Caco-2 (cell line): Measurements from ENCODE around the gene MMP17. TPM values are rescaled to one million over a fixed set of nuclear protein-coding genes. Genes with fewer than 3 reads are reported as not detected.
A peak's percentile ranks its signal among the peaks of the same experiment; 100 is the strongest.

Experiments used
- BruUV-seq: library from RNA; stranded (reverse); fragments of 400-500 nt; replicated peaks from 2 replicates; lab custom pipeline; 2021; lab: Mats Ljungman, UMichigan
- CTCF ChIA-PET: fragments of 300-600 bp; sonication (Branson Sonifier 250); formaldehyde crosslinking; loops from one replicate; lab custom pipeline; 2022; ENCODE audit warnings: antibody characterized with exemption; lab: Charles Lee
- POLR2A ChIA-PET: fragments of 300-600 bp; sonication (Branson Sonifier 250); formaldehyde crosslinking; loops from one replicate; lab custom pipeline; 2022; ENCODE audit warnings: antibody characterized with exemption; lab: Charles Lee
- DNase-seq, 2 experiments: peaks; one replicate each; pipeline versions ENCODE4 v3.0.0 to v3.0.0-alpha.2; 2020 to 2022
- H3K27me3 ChIP-seq: replicated peaks from 2 replicates; pipeline ENCODE4 v1.6.0; 2011; ENCODE audit warnings: low read length; ENCODE audit not compliant: control insufficient read depth, insufficient read depth
- H3K36me3 ChIP-seq: 2 replicates; pipeline ENCODE4 v1.5.1; 2011; ENCODE audit warnings: low read length; ENCODE audit not compliant: control insufficient read depth, insufficient read depth
- H3K4me1 ChIP-seq: fragments of 250-450 bp; sonication (Bioruptor Pico); 2 replicates; pipeline ENCODE4 v1.5.1; 2020; ENCODE audit warnings: mild to moderate bottlenecking
- H3K4me3 ChIP-seq: 2 replicates; pipeline ENCODE4 v1.5.1; 2011; ENCODE audit warnings: low read depth, mild to moderate bottlenecking, control low read depth, low read length
- H3K9me3 ChIP-seq: fragments of 250-450 bp; sonication (Bioruptor Pico); 2 replicates; pipeline ENCODE4 v1.5.1; 2020; ENCODE audit warnings: mild to moderate bottlenecking, moderate library complexity
- H3K27ac Mint-ChIP-seq: one replicate; pipeline ENCODE4 v1.8.0; 2022; ENCODE audit warnings: mixed read lengths; ENCODE audit not compliant: unreplicated experiment
- H3K27me3 Mint-ChIP-seq: one replicate; pipeline ENCODE4 v1.8.0; 2022; ENCODE audit warnings: mixed read lengths; ENCODE audit not compliant: insufficient read depth, unreplicated experiment
- H3K36me3 Mint-ChIP-seq: one replicate; pipeline ENCODE4 v1.8.0; 2022; ENCODE audit warnings: mild to moderate bottlenecking, mixed read lengths; ENCODE audit not compliant: insufficient read depth, unreplicated experiment
- H3K4me1 Mint-ChIP-seq: one replicate; pipeline ENCODE4 v1.8.0; 2022; ENCODE audit warnings: low read depth, mixed read lengths; ENCODE audit not compliant: unreplicated experiment
- H3K4me3 Mint-ChIP-seq: one replicate; pipeline ENCODE4 v1.8.0; 2022; ENCODE audit warnings: mild to moderate bottlenecking, moderate library complexity, mixed read lengths; ENCODE audit not compliant: unreplicated experiment
- H3K9me3 Mint-ChIP-seq: one replicate; pipeline ENCODE4 v1.8.0; 2022; ENCODE audit warnings: mixed read lengths; ENCODE audit not compliant: unreplicated experiment
- intact Hi-C: fragments of 100-400 bp; cut with micrococcal nuclease; formaldehyde crosslinking; loops from one replicate; pipeline ENCODE4 v1.10.0; 2022; ENCODE audit not compliant: unreplicated experiment
- total RNA-seq: library from RNA; stranded (reverse); gene quantifications from 2 replicates; pipeline ENCODE4 v1.2.3, GENCODE V29; 2022
- TF ChIP-seq, protein P1 (sequence below), 2 experiments: fragments of 200-600 bp in 1 of 2; IDR thresholded peaks; 1 replicate in 1 of 2; 2 replicates in 1 of 2; pipeline versions ENCODE4 v1.5.1 to v1.8.0; 2011 to 2022; ENCODE audit warnings: antibody characterized with exemption in 1 of 2, control low read depth in 1 of 2, inconsistent platforms in 1 of 2, low read depth in 1 of 2, low read length in 1 of 2, mild to moderate bottlenecking in 1 of 2, moderate library complexity in 1 of 2; ENCODE audit not compliant: insufficient read depth in 1 of 2, severe bottlenecking in 1 of 2, unreplicated experiment in 1 of 2

MMP17 gene
- total RNA-seq, 1 experiment from 2014 or later: 4.6 TPM

GRCh38 chr12:131796411-131796736, 31.8 kb upstream of the MMP17 start:
- Histone ChIP-seq H3K4me3 (no peak overlapping the region), H3K36me3 (peaks cover 2% of the 10 kb centered on the region; the same call in 1 of the 2 replicates), H3K4me1 (peaks cover 15% of the 10 kb centered on the region), H3K9me3 (no peaks in the 10 kb centered on the region), H3K27me3 (no peaks in the 10 kb centered on the region)
- no peak for DNase-seq
- TF ChIP-seq, protein P1, sequence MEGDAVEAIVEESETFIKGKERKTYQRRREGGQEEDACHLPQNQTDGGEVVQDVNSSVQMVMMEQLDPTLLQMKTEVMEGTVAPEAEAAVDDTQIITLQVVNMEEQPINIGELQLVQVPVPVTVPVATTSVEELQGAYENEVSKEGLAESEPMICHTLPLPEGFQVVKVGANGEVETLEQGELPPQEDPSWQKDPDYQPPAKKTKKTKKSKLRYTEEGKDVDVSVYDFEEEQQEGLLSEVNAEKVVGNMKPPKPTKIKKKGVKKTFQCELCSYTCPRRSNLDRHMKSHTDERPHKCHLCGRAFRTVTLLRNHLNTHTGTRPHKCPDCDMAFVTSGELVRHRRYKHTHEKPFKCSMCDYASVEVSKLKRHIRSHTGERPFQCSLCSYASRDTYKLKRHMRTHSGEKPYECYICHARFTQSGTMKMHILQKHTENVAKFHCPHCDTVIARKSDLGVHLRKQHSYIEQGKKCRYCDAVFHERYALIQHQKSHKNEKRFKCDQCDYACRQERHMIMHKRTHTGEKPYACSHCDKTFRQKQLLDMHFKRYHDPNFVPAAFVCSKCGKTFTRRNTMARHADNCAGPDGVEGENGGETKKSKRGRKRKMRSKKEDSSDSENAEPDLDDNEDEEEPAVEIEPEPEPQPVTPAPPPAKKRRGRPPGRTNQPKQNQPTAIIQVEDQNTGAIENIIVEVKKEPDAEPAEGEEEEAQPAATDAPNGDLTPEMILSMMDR (IDR thresholded peaks at IDR 0.05; ENCODE audit: insufficient read depth in 1 of 2, low read depth in 1 of 2, low read length in 1 of 2, severe bottlenecking in 1 of 2, unreplicated experiment in 1 of 2): no peak
- intact Hi-C loops: loop anchor here (2.0 kb wide), 1 partner anchor 34 kb away; no protein-coding TSS in a partner anchor
- Mint-ChIP-seq H3K9me3 (no peaks in the 10 kb centered on the region), H3K4me3 (peak overlapping the region; percentile 32), H3K27ac (peak overlapping the region; percentile 55), H3K36me3 (peaks cover 39% of the 10 kb centered on the region), H3K4me1 (peaks cover 7% of the 10 kb centered on the region), H3K27me3 (no peaks in the 10 kb centered on the region)
- no TSS peak for BruUV-seq
- ChIA-PET POLR2A (no interaction called here), CTCF (interaction anchor here (2.9 kb wide), 1 partner anchor 34 kb away, joined by 11 read pairs; no protein-coding TSS in a partner anchor)

DNA sequence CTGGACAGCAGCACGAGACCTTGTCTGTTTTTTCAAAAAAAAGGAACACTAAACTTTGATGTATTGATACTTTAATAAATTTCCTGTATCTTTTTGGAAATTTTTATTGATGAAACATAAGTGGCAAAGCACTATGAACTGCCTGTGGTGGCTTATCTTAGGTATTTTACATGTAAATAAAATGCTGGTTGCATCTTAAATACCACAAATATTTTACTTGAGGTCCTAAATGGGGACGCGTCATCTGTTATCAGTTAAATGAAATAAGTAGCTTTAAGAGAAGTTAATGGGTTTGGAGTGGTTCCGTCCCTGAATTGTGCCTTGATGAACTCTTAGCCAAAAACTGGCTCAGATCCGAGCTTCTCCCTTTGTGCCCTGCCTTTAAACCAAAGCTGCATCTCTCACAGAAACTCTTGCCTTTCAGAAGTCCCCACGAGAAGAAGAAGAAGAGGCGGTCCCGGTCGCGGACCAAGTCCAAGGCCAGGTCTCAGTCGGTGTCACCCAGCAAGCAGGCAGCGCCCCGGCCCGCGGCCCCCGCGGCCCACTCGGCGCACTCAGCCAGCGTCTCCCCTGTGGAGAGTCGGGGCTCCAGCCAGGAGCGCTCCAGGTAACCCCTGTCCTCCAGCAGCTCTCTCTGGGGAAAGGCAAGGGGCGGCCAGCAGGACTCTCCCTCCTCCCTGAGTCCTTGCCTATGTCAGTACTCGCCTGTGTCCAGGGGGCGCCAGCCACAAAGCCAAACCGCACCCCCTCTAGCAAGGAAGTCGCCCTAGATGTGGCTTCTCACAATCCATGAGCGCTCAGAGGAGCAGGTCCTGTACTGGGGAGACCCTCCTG, 31.2 kb upstream of the MMP17 start:
- peaks cover 2% of the 10 kb centered on the region; the same call in 1 of the 2 replicates for H3K36me3 ChIP-seq
- TF ChIP-seq, protein P1 (IDR thresholded peaks at IDR 0.05; ENCODE audit: insufficient read depth in 1 of 2, low read depth in 1 of 2, low read length in 1 of 2, severe bottlenecking in 1 of 2, unreplicated experiment in 1 of 2): peak in 1 of 2 experiments; percentile 14
- no peaks in the 10 kb centered on the region for H3K9me3 ChIP-seq
- H3K4me3 ChIP-seq: no peak overlapping the region
- BruUV-seq: no TSS peak
- Mint-ChIP-seq H3K27me3 (no peaks in the 10 kb centered on the region), H3K4me3 (no peak overlapping the region), H3K36me3 (peaks cover 35% of the 10 kb centered on the region), H3K9me3 (no peaks in the 10 kb centered on the region), H3K4me1 (peaks cover 7% of the 10 kb centered on the region), H3K27ac (no peak overlapping the region)
- POLR2A ChIA-PET: no interaction called here
- intact Hi-C loops: loop anchor here (2.0 kb wide), 1 partner anchor 34 kb away; no protein-coding TSS in a partner anchor
- DNase-seq: peak in 1 of 2 experiments; percentile 28
- H3K4me1 ChIP-seq: peaks cover 15% of the 10 kb centered on the region
- CTCF ChIA-PET: interaction anchor here (2.9 kb wide), 1 partner anchor 34 kb away, joined by 11 read pairs; no protein-coding TSS in a partner anchor
- H3K27me3 ChIP-seq: no peaks in the 10 kb centered on the region

DNA sequence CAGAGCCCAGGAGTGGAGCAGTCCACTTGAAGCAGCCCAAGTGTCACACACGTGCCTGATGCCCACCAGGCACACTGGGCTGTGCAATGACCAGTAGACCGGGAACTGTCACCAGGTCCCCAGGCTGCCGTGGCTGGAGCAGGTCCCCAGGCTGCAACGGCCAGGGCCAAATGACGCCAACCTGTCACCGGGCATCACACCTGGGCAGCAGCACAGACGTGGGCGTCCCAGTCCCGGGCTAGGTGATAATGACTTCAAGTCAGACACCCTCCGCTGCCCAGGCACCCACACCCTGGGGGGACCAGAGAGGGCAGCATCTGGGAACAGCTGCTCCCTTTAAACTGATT, 30.6 kb upstream of the MMP17 start:
- Mint-ChIP-seq H3K4me3 (no peak overlapping the region), H3K4me1 (peaks cover 7% of the 10 kb centered on the region), H3K36me3 (peaks cover 35% of the 10 kb centered on the region), H3K9me3 (no peaks in the 10 kb centered on the region), H3K27ac (no peak overlapping the region), H3K27me3 (no peaks in the 10 kb centered on the region)
- Histone ChIP-seq H3K9me3 (no peaks in the 10 kb centered on the region), H3K36me3 (peaks cover 2% of the 10 kb centered on the region; the same call in 1 of the 2 replicates), H3K4me1 (peaks cover 15% of the 10 kb centered on the region), H3K4me3 (no peak overlapping the region), H3K27me3 (no peaks in the 10 kb centered on the region)
- TF ChIP-seq, protein P1 (IDR thresholded peaks at IDR 0.05; ENCODE audit: insufficient read depth in 1 of 2, low read depth in 1 of 2, low read length in 1 of 2, severe bottlenecking in 1 of 2, unreplicated experiment in 1 of 2): no peak
- no peak for DNase-seq
- ChIA-PET CTCF (no interaction called here), POLR2A (no interaction called here)
- intact Hi-C loops: loop anchor here (2.0 kb wide), 1 partner anchor 33 kb away; no protein-coding TSS in a partner anchor
- no TSS peak for BruUV-seq
